HepG2 (cell line): ENCODE measurements around the gene CLDN15. TPM values are rescaled to one million over a fixed set of nuclear protein-coding genes. Genes with fewer than 3 reads are reported as not detected.

Experiments used
- GPN1 ChIP-seq: sonication (generic); formaldehyde crosslinking; IDR thresholded peaks from 2 replicates; pipeline ENCODE4 v1.5.1; 2020; ENCODE audit warnings: missing genetic modification reagents, borderline replicate concordance
- HOXA5 ChIP-seq: sonication (generic); formaldehyde crosslinking; IDR thresholded peaks from 2 replicates; pipeline ENCODE4 v1.4.0; 2020; ENCODE audit warnings: missing genetic modification reagents
- ISX ChIP-seq: sonication (generic); formaldehyde crosslinking; conservative IDR thresholded peaks from 2 replicates; pipeline ENCODE4 v1.5.0; 2020; ENCODE audit warnings: missing genetic modification reagents
- MYNN ChIP-seq: sonication (generic); formaldehyde crosslinking; IDR thresholded peaks from 2 replicates; pipeline ENCODE4 v1.4.0; 2020; ENCODE audit warnings: mild to moderate bottlenecking, low read depth, missing genetic modification reagents
- NRL ChIP-seq: sonication (generic); formaldehyde crosslinking; IDR thresholded peaks from 2 replicates; pipeline ENCODE4 v1.5.0; 2020; ENCODE audit warnings: missing genetic modification reagents, mild to moderate bottlenecking, moderate library complexity, borderline replicate concordance
- RARA ChIP-seq: IDR thresholded peaks from 2 replicates; pipeline ENCODE4 v1.6.1; 2016; ENCODE audit warnings: missing genetic modification reagents, missing compliant biosample characterization
- RELA ChIP-seq: sonication (generic); formaldehyde crosslinking; IDR thresholded peaks from 2 replicates; pipeline ENCODE4 v1.4.0; 2020; ENCODE audit warnings: missing genetic modification reagents
- YY1 ChIP-seq: IDR thresholded peaks from 2 replicates; pipeline ENCODE4 v1.6.1; 2011; ENCODE audit warnings: low read length, low read depth, moderate library complexity, mild to moderate bottlenecking; ENCODE audit not compliant: insufficient read depth, insufficient replicate concordance
- ZNF281 ChIP-seq: sonication (generic); formaldehyde crosslinking; IDR thresholded peaks from 2 replicates; pipeline ENCODE4 v1.4.0; 2020; ENCODE audit warnings: missing genetic modification reagents, borderline replicate concordance
- ZNF354B ChIP-seq: sonication (generic); formaldehyde crosslinking; IDR thresholded peaks from 2 replicates; pipeline ENCODE4 v1.8.0; 2022; ENCODE audit warnings: mild to moderate bottlenecking, missing genetic modification reagents
- ZNF605 ChIP-seq: sonication (generic); formaldehyde crosslinking; IDR thresholded peaks from 2 replicates; pipeline ENCODE4 v1.8.0; 2022; ENCODE audit warnings: mild to moderate bottlenecking, missing genetic modification reagents
- polyA plus RNA-seq, 8 experiments: library from polyadenylated mRNA; depleted of rRNA in 3 of 8; stranded (reverse) in 7 of 8; unstranded in 1 of 8; fragments of >200 nt; fragmentation: Illumina TruSeq in 4 of 8; extraction: Trizol in 4 of 8; gene quantifications; 2 replicates each; pipeline versions ENCODE4 v1.2.1 to v1.2.3, GENCODE V29; 2011 to 2016; ENCODE audit warnings: low read depth in 4 of 8, missing spikeins in 1 of 8, mixed read lengths in 1 of 8; ENCODE audit not compliant: insufficient read depth in 1 of 8
- total RNA-seq, 5 experiments: library from RNA; depleted of rRNA; stranded (reverse); fragments of >200 nt; fragmentation: Illumina TruSeq; extraction: Trizol; gene quantifications; 2 replicates each; pipeline ENCODE4 v1.2.3, GENCODE V29; 2016; ENCODE audit warnings: low read depth in 1 of 5
- TF ChIP-seq, protein P1 (sequence below): sonication (generic); formaldehyde crosslinking; IDR thresholded peaks from 2 replicates; pipeline ENCODE4 v1.9.0; 2022; ENCODE audit warnings: low read depth, missing genetic modification reagents
- TF ChIP-seq, protein P2 (sequence below): sonication (generic); formaldehyde crosslinking; IDR thresholded peaks from 2 replicates; pipeline ENCODE4 v1.5.1; 2020; ENCODE audit warnings: missing genetic modification reagents, mild to moderate bottlenecking, borderline replicate concordance
- TF ChIP-seq, protein P3 (sequence below): sonication (generic); formaldehyde crosslinking; IDR thresholded peaks from 2 replicates; pipeline ENCODE4 v1.5.0; 2020; ENCODE audit warnings: mild to moderate bottlenecking, missing genetic modification reagents, moderate library complexity
- TF ChIP-seq, protein P4 (sequence below): sonication (generic); formaldehyde crosslinking; IDR thresholded peaks from 2 replicates; pipeline ENCODE4 v1.4.0; 2020; ENCODE audit warnings: mild to moderate bottlenecking, missing genetic modification reagents

Gene CLDN15
- total and polyA plus RNA-seq, 2 of the 13 experiments (the other 11 are each of a cell fraction or from before 2014, with no cell fraction given) = 7.1 to 17.8 TPM

GRCh38 chr7:101244375-101245146 is 7.0 kb upstream of the CLDN15 start, which contains the start of gene FIS1 (continued):
- no peak; the same call in 1 of the 2 replicates for TF ChIP-seq NRL (CRISPR knock-in tag)
- TF ChIP-seq ZNF354B = 0 out of 2 replicates have a peak, but pooled peaks have one; percentile 69
- TF ChIP-seq RELA (CRISPR knock-in tag) = peak; percentile 38; the same call in 1 of the 2 replicates
- no peak for TF ChIP-seq ISX (CRISPR knock-in tag)
- peak; percentile 56; the same call in 1 of the 2 replicates for TF ChIP-seq ZNF281 (CRISPR knock-in tag)
- TF ChIP-seq YY1 = peak; percentile 73
- TF ChIP-seq, protein P1, sequence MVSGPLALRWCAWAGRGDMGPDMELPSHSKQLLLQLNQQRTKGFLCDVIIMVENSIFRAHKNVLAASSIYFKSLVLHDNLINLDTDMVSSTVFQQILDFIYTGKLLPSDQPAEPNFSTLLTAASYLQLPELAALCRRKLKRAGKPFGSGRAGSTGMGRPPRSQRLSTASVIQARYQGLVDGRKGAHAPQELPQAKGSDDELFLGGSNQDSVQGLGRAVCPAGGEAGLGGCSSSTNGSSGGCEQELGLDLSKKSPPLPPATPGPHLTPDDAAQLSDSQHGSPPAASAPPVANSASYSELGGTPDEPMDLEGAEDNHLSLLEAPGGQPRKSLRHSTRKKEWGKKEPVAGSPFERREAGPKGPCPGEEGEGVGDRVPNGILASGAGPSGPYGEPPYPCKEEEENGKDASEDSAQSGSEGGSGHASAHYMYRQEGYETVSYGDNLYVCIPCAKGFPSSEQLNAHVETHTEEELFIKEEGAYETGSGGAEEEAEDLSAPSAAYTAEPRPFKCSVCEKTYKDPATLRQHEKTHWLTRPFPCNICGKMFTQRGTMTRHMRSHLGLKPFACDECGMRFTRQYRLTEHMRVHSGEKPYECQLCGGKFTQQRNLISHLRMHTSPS (CRISPR knock-in tag) = peak; percentile 57; the same call in 1 of the 2 replicates
- TF ChIP-seq HOXA5 (CRISPR knock-in tag) = peak; percentile 68
- TF ChIP-seq, protein P2, sequence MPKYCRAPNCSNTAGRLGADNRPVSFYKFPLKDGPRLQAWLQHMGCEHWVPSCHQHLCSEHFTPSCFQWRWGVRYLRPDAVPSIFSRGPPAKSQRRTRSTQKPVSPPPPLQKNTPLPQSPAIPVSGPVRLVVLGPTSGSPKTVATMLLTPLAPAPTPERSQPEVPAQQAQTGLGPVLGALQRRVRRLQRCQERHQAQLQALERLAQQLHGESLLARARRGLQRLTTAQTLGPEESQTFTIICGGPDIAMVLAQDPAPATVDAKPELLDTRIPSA (CRISPR knock-in tag) = no peak
- peak; percentile 41; the same call in 1 of the 2 replicates for TF ChIP-seq RARA (CRISPR knock-in tag)
- TF ChIP-seq, protein P3, sequence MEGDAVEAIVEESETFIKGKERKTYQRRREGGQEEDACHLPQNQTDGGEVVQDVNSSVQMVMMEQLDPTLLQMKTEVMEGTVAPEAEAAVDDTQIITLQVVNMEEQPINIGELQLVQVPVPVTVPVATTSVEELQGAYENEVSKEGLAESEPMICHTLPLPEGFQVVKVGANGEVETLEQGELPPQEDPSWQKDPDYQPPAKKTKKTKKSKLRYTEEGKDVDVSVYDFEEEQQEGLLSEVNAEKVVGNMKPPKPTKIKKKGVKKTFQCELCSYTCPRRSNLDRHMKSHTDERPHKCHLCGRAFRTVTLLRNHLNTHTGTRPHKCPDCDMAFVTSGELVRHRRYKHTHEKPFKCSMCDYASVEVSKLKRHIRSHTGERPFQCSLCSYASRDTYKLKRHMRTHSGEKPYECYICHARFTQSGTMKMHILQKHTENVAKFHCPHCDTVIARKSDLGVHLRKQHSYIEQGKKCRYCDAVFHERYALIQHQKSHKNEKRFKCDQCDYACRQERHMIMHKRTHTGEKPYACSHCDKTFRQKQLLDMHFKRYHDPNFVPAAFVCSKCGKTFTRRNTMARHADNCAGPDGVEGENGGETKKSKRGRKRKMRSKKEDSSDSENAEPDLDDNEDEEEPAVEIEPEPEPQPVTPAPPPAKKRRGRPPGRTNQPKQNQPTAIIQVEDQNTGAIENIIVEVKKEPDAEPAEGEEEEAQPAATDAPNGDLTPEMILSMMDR = peak; percentile 96
- TF ChIP-seq ZNF605 (CRISPR knock-in tag) = peak; percentile 92
- TF ChIP-seq, protein P4, sequence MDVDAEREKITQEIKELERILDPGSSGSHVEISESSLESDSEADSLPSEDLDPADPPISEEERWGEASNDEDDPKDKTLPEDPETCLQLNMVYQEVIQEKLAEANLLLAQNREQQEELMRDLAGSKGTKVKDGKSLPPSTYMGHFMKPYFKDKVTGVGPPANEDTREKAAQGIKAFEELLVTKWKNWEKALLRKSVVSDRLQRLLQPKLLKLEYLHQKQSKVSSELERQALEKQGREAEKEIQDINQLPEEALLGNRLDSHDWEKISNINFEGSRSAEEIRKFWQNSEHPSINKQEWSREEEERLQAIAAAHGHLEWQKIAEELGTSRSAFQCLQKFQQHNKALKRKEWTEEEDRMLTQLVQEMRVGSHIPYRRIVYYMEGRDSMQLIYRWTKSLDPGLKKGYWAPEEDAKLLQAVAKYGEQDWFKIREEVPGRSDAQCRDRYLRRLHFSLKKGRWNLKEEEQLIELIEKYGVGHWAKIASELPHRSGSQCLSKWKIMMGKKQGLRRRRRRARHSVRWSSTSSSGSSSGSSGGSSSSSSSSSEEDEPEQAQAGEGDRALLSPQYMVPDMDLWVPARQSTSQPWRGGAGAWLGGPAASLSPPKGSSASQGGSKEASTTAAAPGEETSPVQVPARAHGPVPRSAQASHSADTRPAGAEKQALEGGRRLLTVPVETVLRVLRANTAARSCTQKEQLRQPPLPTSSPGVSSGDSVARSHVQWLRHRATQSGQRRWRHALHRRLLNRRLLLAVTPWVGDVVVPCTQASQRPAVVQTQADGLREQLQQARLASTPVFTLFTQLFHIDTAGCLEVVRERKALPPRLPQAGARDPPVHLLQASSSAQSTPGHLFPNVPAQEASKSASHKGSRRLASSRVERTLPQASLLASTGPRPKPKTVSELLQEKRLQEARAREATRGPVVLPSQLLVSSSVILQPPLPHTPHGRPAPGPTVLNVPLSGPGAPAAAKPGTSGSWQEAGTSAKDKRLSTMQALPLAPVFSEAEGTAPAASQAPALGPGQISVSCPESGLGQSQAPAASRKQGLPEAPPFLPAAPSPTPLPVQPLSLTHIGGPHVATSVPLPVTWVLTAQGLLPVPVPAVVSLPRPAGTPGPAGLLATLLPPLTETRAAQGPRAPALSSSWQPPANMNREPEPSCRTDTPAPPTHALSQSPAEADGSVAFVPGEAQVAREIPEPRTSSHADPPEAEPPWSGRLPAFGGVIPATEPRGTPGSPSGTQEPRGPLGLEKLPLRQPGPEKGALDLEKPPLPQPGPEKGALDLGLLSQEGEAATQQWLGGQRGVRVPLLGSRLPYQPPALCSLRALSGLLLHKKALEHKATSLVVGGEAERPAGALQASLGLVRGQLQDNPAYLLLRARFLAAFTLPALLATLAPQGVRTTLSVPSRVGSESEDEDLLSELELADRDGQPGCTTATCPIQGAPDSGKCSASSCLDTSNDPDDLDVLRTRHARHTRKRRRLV = peak; percentile 68; the same call in 1 of the 2 replicates
- no peak; the same call in 1 of the 2 replicates for TF ChIP-seq GPN1 (CRISPR knock-in tag)
- TF ChIP-seq MYNN = no peak; the same call in 1 of the 2 replicates
